OCI-LY1 (cell line): ENCODE data around the gene WNT7B.

Experiments
- CTCF ChIP-seq: fragments of 200-600 bp; sonication (generic), shearing (Covaris generic); IDR thresholded peaks from 2 replicates; pipeline ENCODE4 v1.5.1; 2017; ENCODE audit warnings: mild to moderate bottlenecking, antibody characterized with exemption, low read length, moderate library complexity, mixed read lengths
- EZH2 ChIP-seq: fragments of 200-600 bp; sonication (generic), shearing (Covaris generic); IDR thresholded peaks from 2 replicates; pipeline ENCODE4 v1.8.0; 2017; ENCODE audit warnings: borderline replicate concordance, mixed run types, mild to moderate bottlenecking, antibody characterized with exemption, low read length, moderate library complexity, mixed read lengths

DNA sequence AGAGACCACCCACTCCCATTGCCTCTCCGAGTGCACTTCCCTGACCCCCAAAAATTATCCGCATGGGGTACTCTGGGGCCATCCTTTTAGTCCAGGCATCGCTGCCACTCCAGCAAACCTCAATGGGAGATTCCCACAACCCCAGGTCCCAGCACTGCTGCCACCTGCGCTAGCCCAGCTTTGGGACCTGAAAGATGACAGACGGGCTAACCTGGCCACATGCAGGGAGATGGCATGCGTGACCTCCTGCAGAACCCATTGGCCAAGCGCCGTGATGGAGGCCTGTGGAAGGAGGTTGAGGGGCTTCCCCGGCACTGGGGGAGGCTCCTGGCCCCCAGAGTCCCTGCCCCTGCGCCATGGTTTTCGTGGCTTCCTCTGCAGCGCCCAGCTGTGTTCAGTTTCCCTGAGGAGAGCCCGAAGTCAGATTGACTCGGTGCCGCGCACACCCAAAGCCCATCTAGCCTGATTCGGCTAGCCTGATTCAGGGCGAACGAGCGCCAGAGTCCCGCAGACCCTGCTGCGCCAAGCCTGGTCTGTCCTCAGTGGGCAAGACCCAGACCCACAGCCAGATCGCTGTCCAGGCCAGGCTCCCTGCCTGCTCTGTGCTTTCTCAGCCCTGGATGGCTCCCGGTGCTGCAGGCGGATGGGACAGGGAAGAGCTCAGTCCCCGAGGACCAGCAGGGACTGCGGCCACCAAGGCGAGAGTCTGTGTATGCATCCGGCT lies 751 bp upstream of the WNT7B start:
- TF ChIP-seq CTCF (no peak), EZH2 (no peak)
